GM12801 (cell line): ENCODE results near the gene TAPT1.

ENCODE experiments used
- CTCF ChIP-seq: IDR thresholded peaks from one replicate; pipeline ENCODE4 v1.5.1; 2011; ENCODE audit warnings: control low read depth; ENCODE audit not compliant: insufficient read length; ENCODE audit errors: extremely low read depth

Gene TAPT1

GRCh38 chr4:16136311-16136710 is 90.0 kb downstream of the TAPT1 start:
- TF ChIP-seq CTCF = no peak

- no peak for TF ChIP-seq CTCF
These were observed 92.9 kb downstream of the TAPT1 start for GRCh38 chr4:16133406-16133805.

GRCh38 chr4:16131293-16131692 is 95.0 kb downstream of the TAPT1 start:
- no peak for TF ChIP-seq CTCF

- no peak for TF ChIP-seq CTCF
These were observed 96.9 kb downstream of the TAPT1 start for GRCh38 chr4:16129336-16129735.

- no peak for TF ChIP-seq CTCF
These were observed 99.6 kb downstream of the TAPT1 start for GRCh38 chr4:16126714-16127113.

- TF ChIP-seq CTCF = no peak
These were observed 100.5 kb downstream of the TAPT1 start for GRCh38 chr4:16125571-16126445.

- TF ChIP-seq CTCF = no peak
These were observed 102.0 kb downstream of the TAPT1 start for GRCh38 chr4:16124232-16124631.
